ENCODE data around the gene PPIL6.

- no peak for TF ChIP-seq EP300 (IDR thresholded peaks at IDR 0.05; ENCODE audit: low read depth)
- TF ChIP-seq POLR2A (IDR thresholded peaks at IDR 0.05): no peak
- no peak for TF ChIP-seq CTCF (IDR thresholded peaks at IDR 0.05)
These were observed 62.7 kb downstream of the PPIL6 start for GRCh38 chr6:109377717-109378116.

Measured in transverse colon (tissue), 3 donors.